ENCODE data around the gene ANO1. TPM values are rescaled to one million over a fixed set of nuclear protein-coding genes. Genes with fewer than 3 reads are reported as not detected.
A peak's percentile ranks its signal among the peaks of the same experiment; 100 is the strongest.

The ANO1 gene
- total RNA-seq, 1 donor from 2014 or later: not detected

GRCh38 chr11:70113801-70114200 is 35.7 kb downstream of the ANO1 start:
- no peak for DNase-seq (ENCODE audit: low read depth)

GRCh38 chr11:70115778-70116177 is 37.7 kb downstream of the ANO1 start:
- no peak for DNase-seq (ENCODE audit: low read depth)

- DNase-seq (ENCODE audit: low read depth): peak; percentile 46
Observed at GRCh38 chr11:70116386-70117065, 38.4 kb downstream of the ANO1 start.

DNA sequence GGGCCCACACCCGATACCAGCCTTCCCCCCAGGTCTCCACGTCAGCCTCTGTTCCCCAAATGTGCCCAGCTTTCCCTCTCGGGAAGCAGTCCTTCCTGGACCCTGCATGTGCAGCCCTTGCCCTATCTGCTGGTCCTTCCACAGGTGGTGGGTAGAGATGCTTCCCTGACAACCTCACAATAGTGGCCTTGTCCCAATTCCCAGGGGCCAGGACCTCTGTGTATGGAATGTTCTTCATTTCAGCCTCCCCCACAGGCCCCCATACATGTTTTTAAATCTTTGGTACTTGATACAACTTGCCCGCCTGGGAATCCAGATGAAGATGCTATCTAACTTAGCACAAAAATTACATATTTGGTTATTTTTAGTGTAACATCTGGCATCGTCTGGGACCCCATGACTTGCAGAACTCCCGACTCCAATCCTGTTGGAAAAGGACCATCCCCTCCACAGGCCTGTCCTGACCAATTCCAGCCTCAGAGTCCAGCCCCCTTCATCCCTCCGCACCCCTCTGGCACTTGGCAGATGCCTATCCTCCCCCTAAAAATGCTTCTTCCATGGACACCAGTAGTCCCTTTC is 39.5 kb downstream of the ANO1 start:
- no peak for DNase-seq (ENCODE audit: low read depth)

GRCh38 chr11:70118642-70119041 is 40.5 kb downstream of the ANO1 start:
- no peak for DNase-seq (ENCODE audit: low read depth)

GRCh38 chr11:70119502-70119901 is 41.4 kb downstream of the ANO1 start:
- no peak for DNase-seq (ENCODE audit: low read depth)

DNA sequence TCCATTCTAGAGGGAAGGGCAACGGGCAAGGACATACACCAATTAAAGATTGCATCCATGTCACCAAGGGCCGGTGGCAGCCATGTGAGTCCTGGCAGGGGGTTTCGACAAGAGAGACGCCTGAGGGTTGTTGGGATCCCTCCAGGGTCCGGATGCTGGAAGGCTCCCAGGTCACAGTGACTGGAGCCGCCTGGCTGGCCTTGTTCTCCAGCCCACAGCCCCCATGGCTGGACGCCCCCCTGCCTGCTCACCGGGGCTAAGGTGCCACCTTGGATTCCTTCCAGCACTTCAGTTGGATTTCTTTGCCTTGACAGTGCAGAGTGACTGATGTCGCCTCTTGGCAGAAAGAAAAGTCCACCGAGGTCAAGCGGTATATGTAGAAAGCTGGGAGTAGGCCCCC is 42.6 kb downstream of the ANO1 start:
- no peak for DNase-seq (ENCODE audit: low read depth)

DNA sequence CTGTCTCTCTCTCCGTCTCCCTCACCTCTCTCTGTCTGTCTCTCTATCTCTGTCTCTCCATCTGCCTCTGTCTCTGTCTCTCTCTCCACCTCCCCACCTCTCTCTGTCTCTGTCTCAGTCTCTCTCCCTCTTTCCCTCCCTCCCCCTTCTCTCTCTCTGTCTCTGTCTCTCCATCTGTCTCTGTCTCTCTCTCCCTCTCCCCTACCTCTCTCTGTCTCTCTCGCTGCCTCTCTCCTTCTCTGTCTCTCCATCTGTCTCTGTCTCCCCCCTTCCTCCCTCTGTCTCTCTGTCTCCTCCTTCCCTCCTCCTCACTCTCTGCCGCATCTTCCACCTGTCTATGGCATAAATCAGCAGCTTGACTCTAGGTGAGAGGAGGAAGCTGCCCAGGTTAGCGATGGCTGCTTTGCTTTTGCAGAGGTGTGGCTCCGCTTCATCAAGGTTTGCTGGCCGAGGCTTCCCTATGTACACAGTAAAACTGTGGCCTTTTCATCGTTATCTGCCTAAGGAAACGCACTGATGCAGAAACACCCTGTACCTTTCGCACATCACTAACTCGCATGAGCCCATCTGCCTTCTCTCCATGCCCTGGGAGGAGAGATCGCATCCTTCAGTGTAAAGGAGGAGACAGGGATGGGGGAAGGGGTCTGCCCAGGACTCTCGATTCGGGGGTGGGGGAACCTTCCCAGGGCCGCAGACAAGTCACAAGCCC is 44.5 kb downstream of the ANO1 start:
- no peak for DNase-seq (ENCODE audit: low read depth)

- no peak for DNase-seq (ENCODE audit: low read depth)
Observed at GRCh38 chr11:70123711-70124110, 45.6 kb downstream of the ANO1 start.

- no peak for DNase-seq (ENCODE audit: low read depth)
Observed at GRCh38 chr11:70124321-70125000, 46.3 kb downstream of the ANO1 start.

GRCh38 chr11:70126494-70126893 is 48.4 kb downstream of the ANO1 start:
- DNase-seq (ENCODE audit: low read depth): no peak

GRCh38 chr11:70127653-70128434 is 49.7 kb downstream of the ANO1 start:
- no peak for DNase-seq (ENCODE audit: low read depth)

DNA sequence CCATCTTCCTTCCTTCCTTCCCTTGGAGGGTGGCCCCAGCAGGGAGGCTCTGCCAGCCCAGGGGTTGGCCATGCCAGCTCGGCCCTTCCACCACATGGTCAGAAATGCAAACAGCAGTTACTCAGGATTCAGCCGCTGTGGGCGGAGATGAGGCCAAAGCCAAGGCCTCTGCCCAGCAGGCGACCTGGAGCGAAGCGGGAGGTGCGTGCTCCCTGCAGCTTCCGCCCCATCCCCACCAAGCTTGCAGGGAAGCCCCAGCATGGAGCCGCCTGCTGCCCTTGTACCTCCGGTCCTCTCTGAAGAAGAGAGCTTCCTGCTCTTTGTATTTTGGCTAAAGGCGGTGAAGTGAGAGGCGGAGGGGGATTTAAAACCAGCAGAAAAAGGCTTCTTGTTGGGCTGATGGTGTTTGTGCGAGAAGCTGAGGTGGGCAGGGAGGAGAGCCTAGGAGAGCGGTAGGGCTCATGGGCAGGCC is 50.4 kb downstream of the ANO1 start:
- no peak for DNase-seq (ENCODE audit: low read depth)

- DNase-seq (ENCODE audit: low read depth): no peak
Observed at GRCh38 chr11:70129051-70129592, 51.0 kb downstream of the ANO1 start.

DNA sequence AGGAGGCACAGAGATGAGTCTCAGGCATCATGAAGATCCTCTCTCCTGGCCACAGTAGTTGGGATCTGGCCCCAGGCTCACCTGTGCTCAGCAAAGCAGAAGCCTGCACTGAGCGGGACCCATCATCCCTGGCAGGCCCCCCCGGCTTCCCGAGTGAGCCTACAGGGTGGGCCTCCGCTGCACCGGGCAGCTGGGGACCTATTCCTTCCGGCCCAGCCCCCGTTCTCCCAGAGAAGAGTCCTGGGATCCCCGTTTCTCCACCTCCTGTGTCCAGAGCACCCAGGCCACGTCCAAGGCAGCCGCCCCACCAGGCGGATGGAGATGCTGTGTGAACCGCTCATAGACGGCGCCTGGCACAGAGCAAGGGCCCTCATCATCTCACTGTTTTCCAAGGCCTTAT is 52.5 kb downstream of the ANO1 start:
- DNase-seq (ENCODE audit: low read depth): no peak

DNA sequence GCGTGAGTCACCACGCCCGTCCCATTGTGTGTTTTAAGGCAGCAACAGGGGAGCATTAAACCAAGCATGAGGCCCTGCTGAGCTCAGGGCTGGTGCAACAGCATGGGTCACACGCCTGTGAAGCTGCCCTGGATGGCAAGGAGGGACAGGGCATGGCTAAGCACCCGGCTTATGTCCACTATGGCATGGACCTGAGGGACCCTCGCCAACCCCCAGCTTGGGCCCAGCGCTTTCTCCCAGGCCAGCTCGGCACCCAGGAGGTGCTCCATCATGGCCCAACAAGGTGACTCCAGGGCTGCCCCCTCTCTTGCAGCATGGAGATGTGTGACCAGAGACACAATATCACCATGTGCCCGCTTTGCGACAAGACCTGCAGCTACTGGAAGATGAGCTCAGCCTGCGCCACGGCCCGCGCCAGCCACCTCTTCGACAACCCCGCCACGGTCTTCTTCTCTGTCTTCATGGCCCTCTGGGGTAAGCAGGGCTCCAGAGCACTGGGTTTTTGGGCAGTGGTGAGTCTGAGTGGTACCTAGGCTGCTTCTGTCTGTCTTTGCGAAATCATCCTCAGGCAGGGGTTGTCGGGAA is 53.6 kb downstream of the ANO1 start:
- DNase-seq (ENCODE audit: low read depth): no peak

- no peak for DNase-seq (ENCODE audit: low read depth)
Observed at GRCh38 chr11:70132641-70133040, 54.5 kb downstream of the ANO1 start.

GRCh38 chr11:70133771-70134335 is 55.7 kb downstream of the ANO1 start:
- no peak for DNase-seq (ENCODE audit: low read depth)

GRCh38 chr11:70134490-70134889 is 56.4 kb downstream of the ANO1 start:
- no peak for DNase-seq (ENCODE audit: low read depth)

DNA sequence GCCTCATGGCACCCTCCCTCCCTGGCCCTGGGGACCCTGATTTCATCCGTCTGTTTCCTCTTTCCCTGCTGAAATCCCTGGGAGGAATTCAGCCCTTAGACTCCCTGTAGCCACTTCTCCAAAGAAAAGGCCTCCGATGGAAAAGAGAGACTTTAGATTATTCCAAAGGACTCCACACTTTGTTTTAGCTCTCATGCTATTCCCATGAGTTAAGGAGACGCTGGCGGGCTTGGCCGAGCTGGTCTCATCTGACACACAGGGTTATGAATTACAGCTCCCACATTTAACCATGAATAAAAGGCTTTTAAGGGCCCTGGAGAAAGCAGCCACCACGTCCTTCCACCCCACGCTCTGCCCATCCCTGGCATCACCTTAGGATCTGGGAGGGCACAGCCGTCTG is 57.0 kb downstream of the ANO1 start:
- DNase-seq (ENCODE audit: low read depth): no peak

All from myocyte (in vitro differentiated cells).